Hepatocyte (in vitro differentiated cells): ENCODE measurements around the gene PPP1CA.

ENCODE experiments used
- EZH2 ChIP-seq: fragments of 200-600 bp; sonication (generic); IDR thresholded peaks from 2 replicates; pipeline ENCODE4 v1.6.1; 2016; ENCODE audit warnings: antibody characterized with exemption, mild to moderate bottlenecking, borderline replicate concordance
- TF ChIP-seq, protein P1 (sequence below): fragments of 200-600 bp; sonication (generic); IDR thresholded peaks from 2 replicates; pipeline ENCODE4 v1.5.1; 2016; ENCODE audit warnings: antibody characterized with exemption, mild to moderate bottlenecking; ENCODE audit not compliant: poor library complexity

DNA sequence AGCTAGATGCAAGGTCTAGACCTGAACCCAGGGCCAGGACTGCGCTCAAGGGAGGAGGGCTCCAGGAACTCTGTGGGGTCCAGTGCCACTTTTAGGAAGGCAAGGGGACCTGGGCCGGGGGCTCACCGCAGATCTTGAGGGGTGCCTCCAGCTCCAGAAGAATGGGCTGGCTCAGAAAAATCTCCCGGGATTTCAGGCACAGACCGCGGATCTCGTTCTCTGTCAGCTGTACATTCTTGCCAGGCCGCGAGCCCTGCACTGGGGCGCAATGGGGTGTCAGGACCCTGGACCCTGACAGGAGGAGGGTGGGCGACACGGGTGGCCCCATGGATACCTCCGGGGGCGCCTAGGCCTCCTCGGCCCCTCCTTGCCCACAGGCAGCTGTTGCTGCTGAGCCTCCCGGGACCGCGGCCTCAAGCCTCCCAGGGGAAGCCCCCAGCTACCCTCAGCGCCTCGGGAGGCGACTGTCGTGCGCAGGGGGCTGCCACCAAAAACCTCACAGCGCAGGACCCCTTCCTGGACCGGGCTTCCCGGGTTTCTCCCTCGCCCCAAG is 640 bp downstream of the PPP1CA start:
- TF ChIP-seq, protein P1, sequence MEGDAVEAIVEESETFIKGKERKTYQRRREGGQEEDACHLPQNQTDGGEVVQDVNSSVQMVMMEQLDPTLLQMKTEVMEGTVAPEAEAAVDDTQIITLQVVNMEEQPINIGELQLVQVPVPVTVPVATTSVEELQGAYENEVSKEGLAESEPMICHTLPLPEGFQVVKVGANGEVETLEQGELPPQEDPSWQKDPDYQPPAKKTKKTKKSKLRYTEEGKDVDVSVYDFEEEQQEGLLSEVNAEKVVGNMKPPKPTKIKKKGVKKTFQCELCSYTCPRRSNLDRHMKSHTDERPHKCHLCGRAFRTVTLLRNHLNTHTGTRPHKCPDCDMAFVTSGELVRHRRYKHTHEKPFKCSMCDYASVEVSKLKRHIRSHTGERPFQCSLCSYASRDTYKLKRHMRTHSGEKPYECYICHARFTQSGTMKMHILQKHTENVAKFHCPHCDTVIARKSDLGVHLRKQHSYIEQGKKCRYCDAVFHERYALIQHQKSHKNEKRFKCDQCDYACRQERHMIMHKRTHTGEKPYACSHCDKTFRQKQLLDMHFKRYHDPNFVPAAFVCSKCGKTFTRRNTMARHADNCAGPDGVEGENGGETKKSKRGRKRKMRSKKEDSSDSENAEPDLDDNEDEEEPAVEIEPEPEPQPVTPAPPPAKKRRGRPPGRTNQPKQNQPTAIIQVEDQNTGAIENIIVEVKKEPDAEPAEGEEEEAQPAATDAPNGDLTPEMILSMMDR, result no peak
- no peak for TF ChIP-seq EZH2
